Measurements from ENCODE around the gene OPHN1. TPM values are rescaled to one million over a fixed set of nuclear protein-coding genes. Genes with fewer than 3 reads are reported as not detected.

The OPHN1 gene
- total RNA-seq, 1 experiment from 2014 or later = 3.3 TPM

GRCh38 chrX:68462197-68462596, 28.9 kb upstream of the OPHN1 start:
- H3K27me3 ChIP-seq (replicated peaks; ENCODE audit: insufficient read depth, low read depth, low read length, poor library complexity) = no peaks in the 10 kb centered on the region
- H3K9me3 ChIP-seq (ENCODE audit: low read depth, low read length, poor library complexity, severe bottlenecking) = no peaks in the 10 kb centered on the region
- no peak overlapping the region for H3K27ac ChIP-seq (ENCODE audit: low read depth, low read length, poor library complexity, severe bottlenecking)
- intact Hi-C loops (cut with micrococcal nuclease; ENCODE audit: unreplicated experiment) = loop anchor here (1.0 kb wide), 1 partner anchor 265 kb away; no protein-coding TSS in a partner anchor
- no peak for DNase-seq (ENCODE audit: low spot score)
- no peaks in the 10 kb centered on the region for H3K36me3 ChIP-seq (ENCODE audit: insufficient read depth, low read length, poor library complexity, severe bottlenecking)
- no TSS peak for BruUV-seq (replicated peaks)
- POLR2A ChIA-PET (ENCODE audit: low non-redundant PET) = no interaction called here
- TF ChIP-seq, protein P1, sequence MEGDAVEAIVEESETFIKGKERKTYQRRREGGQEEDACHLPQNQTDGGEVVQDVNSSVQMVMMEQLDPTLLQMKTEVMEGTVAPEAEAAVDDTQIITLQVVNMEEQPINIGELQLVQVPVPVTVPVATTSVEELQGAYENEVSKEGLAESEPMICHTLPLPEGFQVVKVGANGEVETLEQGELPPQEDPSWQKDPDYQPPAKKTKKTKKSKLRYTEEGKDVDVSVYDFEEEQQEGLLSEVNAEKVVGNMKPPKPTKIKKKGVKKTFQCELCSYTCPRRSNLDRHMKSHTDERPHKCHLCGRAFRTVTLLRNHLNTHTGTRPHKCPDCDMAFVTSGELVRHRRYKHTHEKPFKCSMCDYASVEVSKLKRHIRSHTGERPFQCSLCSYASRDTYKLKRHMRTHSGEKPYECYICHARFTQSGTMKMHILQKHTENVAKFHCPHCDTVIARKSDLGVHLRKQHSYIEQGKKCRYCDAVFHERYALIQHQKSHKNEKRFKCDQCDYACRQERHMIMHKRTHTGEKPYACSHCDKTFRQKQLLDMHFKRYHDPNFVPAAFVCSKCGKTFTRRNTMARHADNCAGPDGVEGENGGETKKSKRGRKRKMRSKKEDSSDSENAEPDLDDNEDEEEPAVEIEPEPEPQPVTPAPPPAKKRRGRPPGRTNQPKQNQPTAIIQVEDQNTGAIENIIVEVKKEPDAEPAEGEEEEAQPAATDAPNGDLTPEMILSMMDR (conservative IDR thresholded peaks at IDR 0.05; ENCODE audit: low read depth, low read length) = no peak
- no peak for TF ChIP-seq EZH2 (IDR thresholded peaks at IDR 0.05; ENCODE audit: borderline replicate concordance, low read depth, low read length, poor library complexity, severe bottlenecking)
- no peak overlapping the region for H3K4me3 ChIP-seq (ENCODE audit: low read depth, low read length, poor library complexity, severe bottlenecking)
- CTCF ChIA-PET = interaction anchor here (2.6 kb wide), 1 partner anchor 265 kb away, joined by 9 read pairs; no protein-coding TSS in a partner anchor
- H3K4me1 ChIP-seq (ENCODE audit: insufficient read depth, low read length, poor library complexity, severe bottlenecking) = no peaks in the 10 kb centered on the region

DNA sequence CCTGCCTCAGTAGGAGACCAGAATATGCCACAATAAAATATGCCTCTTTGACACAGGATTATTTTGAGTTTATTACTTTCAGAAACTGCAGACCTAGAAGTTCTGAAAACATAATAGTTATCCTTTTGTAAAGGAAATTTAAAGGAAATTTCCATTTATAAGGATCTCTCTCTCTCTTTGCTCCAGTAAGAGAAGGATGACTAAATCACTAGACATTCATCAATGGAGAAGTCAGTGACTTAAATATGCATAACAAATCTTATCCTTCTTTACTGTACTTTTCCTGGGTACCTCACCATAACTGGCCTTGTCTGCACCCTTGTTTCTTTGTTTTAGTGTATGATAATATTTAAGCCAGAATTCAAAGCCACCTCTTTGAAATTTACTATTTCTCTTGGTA, 28.3 kb upstream of the OPHN1 start:
- H3K27me3 ChIP-seq (replicated peaks; ENCODE audit: insufficient read depth, low read depth, low read length, poor library complexity) = no peaks in the 10 kb centered on the region
- no peak overlapping the region for H3K4me3 ChIP-seq (ENCODE audit: low read depth, low read length, poor library complexity, severe bottlenecking)
- no peaks in the 10 kb centered on the region for H3K4me1 ChIP-seq (ENCODE audit: insufficient read depth, low read length, poor library complexity, severe bottlenecking)
- DNase-seq (ENCODE audit: low spot score) = no peak
- CTCF ChIA-PET = no interaction called here
- H3K27ac ChIP-seq (ENCODE audit: low read depth, low read length, poor library complexity, severe bottlenecking) = no peak overlapping the region
- POLR2A ChIA-PET (ENCODE audit: low non-redundant PET) = no interaction called here
- H3K36me3 ChIP-seq (ENCODE audit: insufficient read depth, low read length, poor library complexity, severe bottlenecking) = no peaks in the 10 kb centered on the region
- intact Hi-C loops (cut with micrococcal nuclease; ENCODE audit: unreplicated experiment) = no loop called here
- no TSS peak for BruUV-seq (replicated peaks)
- H3K9me3 ChIP-seq (ENCODE audit: low read depth, low read length, poor library complexity, severe bottlenecking) = no peaks in the 10 kb centered on the region
- TF ChIP-seq, protein P1 (conservative IDR thresholded peaks at IDR 0.05; ENCODE audit: low read depth, low read length) = no peak
- TF ChIP-seq EZH2 (IDR thresholded peaks at IDR 0.05; ENCODE audit: borderline replicate concordance, low read depth, low read length, poor library complexity, severe bottlenecking) = no peak

- Histone ChIP-seq H3K27ac (ENCODE audit: low read depth, low read length, poor library complexity, severe bottlenecking) (no peak overlapping the region), H3K27me3 (replicated peaks; ENCODE audit: insufficient read depth, low read depth, low read length, poor library complexity) (no peaks in the 10 kb centered on the region), H3K4me3 (ENCODE audit: low read depth, low read length, poor library complexity, severe bottlenecking) (no peak overlapping the region), H3K36me3 (ENCODE audit: insufficient read depth, low read length, poor library complexity, severe bottlenecking) (no peaks in the 10 kb centered on the region), H3K4me1 (ENCODE audit: insufficient read depth, low read length, poor library complexity, severe bottlenecking) (no peaks in the 10 kb centered on the region), H3K9me3 (ENCODE audit: low read depth, low read length, poor library complexity, severe bottlenecking) (no peaks in the 10 kb centered on the region)
- ChIA-PET CTCF (no interaction called here), POLR2A (ENCODE audit: low non-redundant PET) (no interaction called here)
- no TSS peak for BruUV-seq (replicated peaks)
- intact Hi-C loops (cut with micrococcal nuclease; ENCODE audit: unreplicated experiment) = no loop called here
- no peak for DNase-seq (ENCODE audit: low spot score)
- no peak for TF ChIP-seq EZH2 (IDR thresholded peaks at IDR 0.05; ENCODE audit: borderline replicate concordance, low read depth, low read length, poor library complexity, severe bottlenecking)
- TF ChIP-seq, protein P1 (conservative IDR thresholded peaks at IDR 0.05; ENCODE audit: low read depth, low read length) = no peak
Measured at GRCh38 chrX:68461093-68461492, 27.8 kb upstream of the OPHN1 start.

Data from A673 (cell line).